ENCODE measurements around the gene C6orf47.

DNA sequence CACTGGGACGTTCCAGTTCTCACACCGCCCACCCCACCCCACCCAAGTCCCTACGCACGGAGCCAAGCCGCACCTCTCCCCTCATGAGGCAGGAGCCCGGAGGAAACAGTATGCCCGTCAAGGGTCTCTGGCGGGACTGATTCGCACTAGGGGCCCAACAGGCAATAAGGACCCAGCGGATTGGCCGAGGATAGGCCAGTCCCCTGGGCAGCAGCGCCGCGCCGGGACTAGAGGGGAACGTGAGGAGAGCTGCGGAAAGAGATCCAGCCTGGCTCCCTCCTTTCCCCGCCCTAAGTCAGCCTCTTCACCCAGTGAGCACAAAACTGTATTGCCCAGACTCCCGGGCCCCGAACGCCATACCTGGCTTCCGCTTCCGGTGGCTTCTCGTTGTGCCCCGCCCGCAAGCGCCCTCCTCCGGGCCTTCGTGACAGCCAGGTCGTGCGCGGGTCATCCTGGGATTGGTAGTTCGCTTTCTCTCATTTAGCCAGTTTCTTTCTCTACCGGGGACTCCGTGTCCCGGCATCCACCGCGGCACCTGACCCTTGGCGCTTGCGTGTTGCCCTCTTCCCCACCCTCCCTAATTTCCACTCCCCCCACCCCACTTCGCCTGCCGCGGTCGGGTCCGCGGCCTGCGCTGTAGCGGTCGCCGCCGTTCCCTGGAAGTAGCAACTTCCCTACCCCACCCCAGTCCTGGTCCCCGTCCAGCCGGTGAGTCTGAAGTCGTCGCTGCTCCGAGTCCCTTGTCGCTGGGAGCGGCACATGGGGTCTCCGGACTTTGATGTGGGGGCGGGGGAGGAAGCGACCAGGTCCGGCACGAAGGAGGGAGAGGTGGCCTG is 5.1 kb upstream of the C6orf47 start, which contains the start of gene CSNK2B:
- TF ChIP-seq ZNF274 (IDR thresholded peaks at IDR 0.05; ENCODE audit: low read depth, low read length), result no peak
- no peak for TF ChIP-seq SUZ12 (IDR thresholded peaks at IDR 0.05; ENCODE audit: extremely low read depth, insufficient read depth, insufficient read length)

All from NT2/D1 (cell line).